ENCODE measurements around the gene SARDH.
A peak's percentile ranks its signal among the peaks of the same experiment; 100 is the strongest.

SARDH gene

GRCh38 chr9:133664173-133665050, 73.7 kb downstream of the SARDH start:
- no peak overlapping the region for H3K9ac ChIP-seq (ENCODE audit: low read depth in 1 of 2, low read length in 2 of 2)
- no peak overlapping the region for H3K27ac ChIP-seq (ENCODE audit: low read depth, low read length)
- H3K4me1 ChIP-seq (ENCODE audit: control insufficient read depth in 1 of 2, insufficient read depth in 2 of 2, low read length in 2 of 2), result no peaks in the 10 kb centered on the region

GRCh38 chr9:133661846-133662540, 76.2 kb downstream of the SARDH start:
- Histone ChIP-seq H3K4me1 (ENCODE audit: control insufficient read depth in 1 of 2, insufficient read depth in 2 of 2, low read length in 2 of 2) (peaks cover 6 to 11% of the 10 kb centered on the region in 2 donors), H3K36me3 (ENCODE audit: control insufficient read depth in 1 of 2, insufficient read depth in 2 of 2, low read length in 2 of 2) (no peaks in the 10 kb centered on the region), H3K9me3 (ENCODE audit: control insufficient read depth in 1 of 2, low read length in 2 of 2) (no peaks in the 10 kb centered on the region), H3K27me3 (ENCODE audit: control insufficient read depth in 1 of 2, insufficient read depth in 2 of 2, low read length in 2 of 2) (peaks cover 14 to 19% of the 10 kb centered on the region in 2 donors), H3K27ac (ENCODE audit: low read depth, low read length) (no peak overlapping the region), H3K4me3 (ENCODE audit: low read depth in 1 of 2, low read length in 2 of 2) (no peak overlapping the region), H3K9ac (ENCODE audit: low read depth in 1 of 2, low read length in 2 of 2) (no peak overlapping the region)

More at GRCh38 chr9:133664173-133665050, 73.7 kb downstream of the SARDH start:
- Histone ChIP-seq H3K9me3 (ENCODE audit: control insufficient read depth in 1 of 2, low read length in 2 of 2) (no peaks in the 10 kb centered on the region), H3K4me3 (ENCODE audit: low read depth in 1 of 2, low read length in 2 of 2) (no peak overlapping the region), H3K36me3 (ENCODE audit: control insufficient read depth in 1 of 2, insufficient read depth in 2 of 2, low read length in 2 of 2) (no peaks in the 10 kb centered on the region), H3K27me3 (ENCODE audit: control insufficient read depth in 1 of 2, insufficient read depth in 2 of 2, low read length in 2 of 2) (peaks cover 5 to 10% of the 10 kb centered on the region in 2 donors)

DNA sequence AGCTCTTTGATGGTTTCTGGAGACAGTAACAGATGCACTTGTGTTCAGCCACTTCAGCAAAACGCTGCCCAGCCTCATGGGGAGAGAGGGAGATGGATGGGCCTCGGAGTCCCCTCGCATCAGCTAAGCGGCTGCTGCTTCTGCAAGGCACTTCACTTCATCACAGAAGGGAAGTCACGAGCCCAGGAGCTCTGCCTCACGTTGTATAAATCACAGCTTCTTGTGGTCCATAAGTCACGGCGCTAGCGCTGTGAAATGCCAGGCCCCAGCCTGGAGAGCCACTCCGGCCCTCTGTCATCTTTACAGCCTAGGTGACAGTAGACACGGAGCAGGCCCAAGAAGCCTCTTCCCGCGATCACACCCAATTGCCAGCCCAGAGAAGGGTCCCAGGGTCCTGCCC, 78.6 kb downstream of the SARDH start:
- Histone ChIP-seq H3K9ac (ENCODE audit: low read depth in 1 of 2, low read length in 2 of 2) (no peak overlapping the region), H3K27me3 (ENCODE audit: control insufficient read depth in 1 of 2, insufficient read depth in 2 of 2, low read length in 2 of 2) (peaks cover 31 to 35% of the 10 kb centered on the region in 2 donors), H3K4me3 (ENCODE audit: low read depth in 1 of 2, low read length in 2 of 2) (no peak overlapping the region), H3K27ac (ENCODE audit: low read depth, low read length) (no peak overlapping the region), H3K4me1 (ENCODE audit: control insufficient read depth in 1 of 2, insufficient read depth in 2 of 2, low read length in 2 of 2) (peaks cover 6 to 11% of the 10 kb centered on the region in 2 donors), H3K36me3 (ENCODE audit: control insufficient read depth in 1 of 2, insufficient read depth in 2 of 2, low read length in 2 of 2) (no peaks in the 10 kb centered on the region), H3K9me3 (ENCODE audit: control insufficient read depth in 1 of 2, low read length in 2 of 2) (no peaks in the 10 kb centered on the region)

- H3K36me3 ChIP-seq (ENCODE audit: control insufficient read depth in 1 of 2, insufficient read depth in 2 of 2, low read length in 2 of 2), result no peaks in the 10 kb centered on the region
- H3K27ac ChIP-seq (ENCODE audit: low read depth, low read length), result no peak overlapping the region
- H3K9ac ChIP-seq (ENCODE audit: low read depth in 1 of 2, low read length in 2 of 2), result no peak overlapping the region
- H3K9me3 ChIP-seq (ENCODE audit: control insufficient read depth in 1 of 2, low read length in 2 of 2), result no peaks in the 10 kb centered on the region
- H3K4me3 ChIP-seq (ENCODE audit: low read depth in 1 of 2, low read length in 2 of 2), result peak overlapping the region in 1 of 2 donors; percentile 40
- H3K4me1 ChIP-seq (ENCODE audit: control insufficient read depth in 1 of 2, insufficient read depth in 2 of 2, low read length in 2 of 2), result peaks cover 6 to 11% of the 10 kb centered on the region in 2 donors
- peaks cover 35 to 39% of the 10 kb centered on the region in 2 donors for H3K27me3 ChIP-seq (ENCODE audit: control insufficient read depth in 1 of 2, insufficient read depth in 2 of 2, low read length in 2 of 2)
These were observed 79.4 kb downstream of the SARDH start for GRCh38 chr9:133658442-133659431.

DNA sequence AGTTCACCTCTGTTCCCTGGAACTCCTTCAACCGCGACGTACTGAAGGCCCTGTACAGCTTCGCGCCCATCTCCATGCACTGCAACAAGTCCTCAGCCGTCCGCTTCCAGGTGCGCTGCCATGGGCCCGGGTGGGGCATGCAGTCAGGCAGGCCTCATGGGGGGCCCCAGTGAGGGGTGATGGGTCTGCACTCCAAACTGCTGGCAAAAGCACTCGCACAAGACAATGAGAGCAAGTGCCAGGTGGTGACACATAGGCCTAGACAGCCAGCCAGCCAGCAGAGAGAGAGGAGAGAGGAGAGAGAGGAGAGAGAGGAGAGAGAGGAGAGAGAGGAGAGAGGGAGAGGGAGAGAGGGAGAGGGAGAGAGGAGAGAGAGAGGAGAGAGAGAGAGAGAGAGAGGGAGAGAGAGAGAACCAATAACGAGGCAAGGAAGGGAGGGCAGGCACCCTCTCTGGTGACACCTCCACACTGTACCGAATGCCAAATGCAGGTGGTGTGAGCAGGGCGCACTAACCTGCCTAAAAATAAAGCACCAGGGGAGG, 81.0 kb downstream of the SARDH start:
- no peaks in the 10 kb centered on the region for H3K36me3 ChIP-seq (ENCODE audit: control insufficient read depth in 1 of 2, insufficient read depth in 2 of 2, low read length in 2 of 2)
- no peaks in the 10 kb centered on the region for H3K9me3 ChIP-seq (ENCODE audit: control insufficient read depth in 1 of 2, low read length in 2 of 2)
- H3K9ac ChIP-seq (ENCODE audit: low read depth in 1 of 2, low read length in 2 of 2), result no peak overlapping the region
- H3K4me1 ChIP-seq (ENCODE audit: control insufficient read depth in 1 of 2, insufficient read depth in 2 of 2, low read length in 2 of 2), result peaks cover 6 to 11% of the 10 kb centered on the region in 2 donors
- H3K27me3 ChIP-seq (ENCODE audit: control insufficient read depth in 1 of 2, insufficient read depth in 2 of 2, low read length in 2 of 2), result peaks cover 37 to 39% of the 10 kb centered on the region in 2 donors
- no peak overlapping the region for H3K27ac ChIP-seq (ENCODE audit: low read depth, low read length)
- H3K4me3 ChIP-seq (ENCODE audit: low read depth in 1 of 2, low read length in 2 of 2), result no peak overlapping the region

DNA sequence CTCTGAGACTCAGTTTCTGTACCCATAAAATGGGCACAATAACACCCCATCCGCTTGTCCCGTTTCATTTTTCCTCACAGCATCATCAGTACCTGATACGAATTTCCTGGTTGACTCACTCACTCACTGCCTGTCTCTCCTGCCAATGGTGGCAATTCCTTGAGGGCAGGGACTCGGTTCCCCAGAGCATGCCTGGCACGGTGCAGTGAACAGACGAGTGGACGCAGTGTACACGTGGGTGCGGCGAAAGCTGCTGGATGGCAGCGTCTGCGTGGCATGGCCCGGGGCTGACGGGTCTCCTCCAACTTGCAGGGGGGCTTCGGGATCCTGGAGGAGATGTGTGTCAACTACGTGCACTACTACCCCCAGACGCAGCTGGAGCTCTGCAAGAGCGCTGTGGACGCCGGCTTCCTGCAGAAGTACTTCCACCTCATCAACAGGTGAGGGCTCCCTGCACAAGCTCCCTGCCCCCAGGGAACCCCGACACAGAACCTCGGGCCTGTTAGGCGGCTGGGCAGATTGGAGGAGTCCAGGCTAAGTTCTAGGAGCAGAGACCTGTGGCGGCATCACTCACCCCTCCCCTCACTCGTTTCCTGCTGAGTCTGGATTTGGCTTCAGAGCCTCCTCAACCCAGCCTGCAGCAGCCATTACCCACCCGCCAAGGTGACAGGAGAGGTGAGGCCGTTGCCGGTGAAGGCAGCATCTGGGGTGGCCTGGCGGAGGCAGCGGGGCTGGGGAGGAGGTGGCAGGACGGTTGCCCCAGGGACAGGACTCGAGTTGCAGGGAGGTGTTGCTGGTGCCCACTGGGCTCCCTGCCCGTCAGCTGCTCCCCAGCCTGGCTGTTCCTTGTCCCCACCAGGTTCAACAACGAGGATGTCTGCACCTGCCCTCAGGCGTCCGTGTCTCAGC, 81.7 kb downstream of the SARDH start:
- H3K9me3 ChIP-seq (ENCODE audit: control insufficient read depth in 1 of 2, low read length in 2 of 2), result no peaks in the 10 kb centered on the region
- peaks cover 6 to 11% of the 10 kb centered on the region in 2 donors for H3K4me1 ChIP-seq (ENCODE audit: control insufficient read depth in 1 of 2, insufficient read depth in 2 of 2, low read length in 2 of 2)
- H3K36me3 ChIP-seq (ENCODE audit: control insufficient read depth in 1 of 2, insufficient read depth in 2 of 2, low read length in 2 of 2), result no peaks in the 10 kb centered on the region
- H3K9ac ChIP-seq (ENCODE audit: low read depth in 1 of 2, low read length in 2 of 2), result no peak overlapping the region
- no peak overlapping the region for H3K27ac ChIP-seq (ENCODE audit: low read depth, low read length)
- H3K27me3 ChIP-seq (ENCODE audit: control insufficient read depth in 1 of 2, insufficient read depth in 2 of 2, low read length in 2 of 2), result peaks cover 37 to 39% of the 10 kb centered on the region in 2 donors
- H3K4me3 ChIP-seq (ENCODE audit: low read depth in 1 of 2, low read length in 2 of 2), result no peak overlapping the region

- Histone ChIP-seq H3K27ac (ENCODE audit: low read depth, low read length) (no peak overlapping the region), H3K27me3 (ENCODE audit: control insufficient read depth in 1 of 2, insufficient read depth in 2 of 2, low read length in 2 of 2) (peaks cover 37 to 39% of the 10 kb centered on the region in 2 donors), H3K4me1 (ENCODE audit: control insufficient read depth in 1 of 2, insufficient read depth in 2 of 2, low read length in 2 of 2) (peaks cover 6 to 11% of the 10 kb centered on the region in 2 donors), H3K9ac (ENCODE audit: low read depth in 1 of 2, low read length in 2 of 2) (no peak overlapping the region), H3K9me3 (ENCODE audit: control insufficient read depth in 1 of 2, low read length in 2 of 2) (no peaks in the 10 kb centered on the region), H3K36me3 (ENCODE audit: control insufficient read depth in 1 of 2, insufficient read depth in 2 of 2, low read length in 2 of 2) (no peaks in the 10 kb centered on the region), H3K4me3 (ENCODE audit: low read depth in 1 of 2, low read length in 2 of 2) (no peak overlapping the region)
These were observed 82.5 kb downstream of the SARDH start for GRCh38 chr9:133655701-133656100.

DNA sequence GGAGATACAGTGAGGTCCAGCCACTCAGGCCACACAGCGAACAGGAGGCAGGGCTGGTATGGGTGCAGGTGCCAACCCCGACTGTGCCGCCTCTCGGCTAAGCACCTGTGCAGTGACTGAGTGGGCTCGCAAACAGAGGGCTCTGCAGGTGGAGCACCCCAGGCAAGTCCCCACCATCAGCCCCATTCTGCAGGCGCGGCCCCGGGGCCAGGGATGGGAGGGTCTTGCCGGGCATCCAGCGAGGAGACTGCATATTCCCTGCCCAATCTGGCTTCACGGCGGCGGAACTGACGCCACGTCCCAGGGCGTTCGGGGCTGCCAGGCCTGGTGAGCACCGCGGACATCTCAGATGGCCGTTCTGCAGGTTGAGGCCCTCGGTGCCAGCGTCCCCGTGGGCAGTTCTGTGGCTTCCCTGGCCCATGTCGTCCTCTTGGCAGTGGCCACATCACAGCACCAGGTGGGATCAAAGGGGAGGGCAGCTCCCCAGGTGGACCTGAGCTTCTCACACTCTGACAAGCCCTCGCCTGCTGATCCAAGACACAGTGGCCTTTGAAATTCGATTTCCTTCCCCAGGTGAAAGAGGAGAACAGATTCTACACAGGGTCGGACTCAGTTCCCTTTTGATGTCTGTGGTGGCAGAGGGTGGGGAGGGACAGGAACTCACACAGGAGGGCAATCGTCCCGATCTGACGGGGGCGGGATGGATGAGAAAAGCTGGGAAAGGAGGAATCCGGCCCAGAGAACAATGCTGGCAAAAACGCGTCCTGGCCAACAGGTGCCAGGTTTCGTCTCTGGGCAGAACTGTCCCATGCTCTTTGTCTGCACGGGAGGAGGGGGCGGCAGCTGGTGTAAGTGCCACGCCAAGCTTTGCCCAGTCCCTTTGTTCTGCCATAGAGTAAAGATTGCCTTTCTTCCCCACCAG, 83.2 kb downstream of the SARDH start:
- no peak overlapping the region for H3K4me3 ChIP-seq (ENCODE audit: low read depth in 1 of 2, low read length in 2 of 2)
- no peak overlapping the region for H3K9ac ChIP-seq (ENCODE audit: low read depth in 1 of 2, low read length in 2 of 2)
- H3K4me1 ChIP-seq (ENCODE audit: control insufficient read depth in 1 of 2, insufficient read depth in 2 of 2, low read length in 2 of 2), result peaks cover 6 to 11% of the 10 kb centered on the region in 2 donors
- no peaks in the 10 kb centered on the region for H3K36me3 ChIP-seq (ENCODE audit: control insufficient read depth in 1 of 2, insufficient read depth in 2 of 2, low read length in 2 of 2)
- no peaks in the 10 kb centered on the region for H3K9me3 ChIP-seq (ENCODE audit: control insufficient read depth in 1 of 2, low read length in 2 of 2)
- H3K27ac ChIP-seq (ENCODE audit: low read depth, low read length), result no peak overlapping the region
- H3K27me3 ChIP-seq (ENCODE audit: control insufficient read depth in 1 of 2, insufficient read depth in 2 of 2, low read length in 2 of 2), result peaks cover 34% of the 10 kb centered on the region in 2 donors
